Activated naive CD4-positive, alpha-beta T cell (primary cell): ENCODE data around the gene PLCH1.

Experiments used
- DNase-seq, 4 experiments: peaks; one replicate each; lab custom pipeline; 2025; lab: John Stamatoyannopoulos, UW

The PLCH1 gene

DNA sequence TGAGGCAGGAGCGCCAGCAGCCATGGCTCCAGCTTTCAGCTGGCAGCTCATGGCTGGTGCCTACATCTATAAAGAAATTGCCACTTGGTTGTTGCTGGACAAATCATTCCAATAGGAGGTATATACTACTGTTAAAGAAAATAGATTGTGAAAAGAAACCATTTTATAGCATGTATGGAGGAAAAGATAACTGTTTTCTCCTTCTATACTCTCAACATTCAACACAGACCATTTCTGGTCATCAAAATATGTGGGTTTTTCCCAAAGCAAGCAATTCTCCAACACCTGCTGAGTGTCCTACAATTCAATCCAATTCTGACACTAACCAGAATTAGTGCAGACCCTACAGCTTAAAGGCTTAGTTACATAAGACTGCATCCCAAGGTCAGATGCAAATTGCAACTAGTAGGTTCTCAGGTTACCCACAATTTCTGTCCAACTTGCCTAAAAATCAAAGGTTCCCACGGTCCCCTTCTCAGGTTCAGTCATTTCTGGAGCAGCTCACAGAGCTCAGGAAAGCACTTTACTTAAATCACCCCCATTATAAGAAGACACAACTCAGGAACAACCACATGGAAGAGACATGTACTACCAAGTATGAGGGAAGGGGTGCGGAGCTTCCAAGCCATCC, 409.0 kb downstream of the PLCH1 start:
- DNase-seq = no peak

DNA sequence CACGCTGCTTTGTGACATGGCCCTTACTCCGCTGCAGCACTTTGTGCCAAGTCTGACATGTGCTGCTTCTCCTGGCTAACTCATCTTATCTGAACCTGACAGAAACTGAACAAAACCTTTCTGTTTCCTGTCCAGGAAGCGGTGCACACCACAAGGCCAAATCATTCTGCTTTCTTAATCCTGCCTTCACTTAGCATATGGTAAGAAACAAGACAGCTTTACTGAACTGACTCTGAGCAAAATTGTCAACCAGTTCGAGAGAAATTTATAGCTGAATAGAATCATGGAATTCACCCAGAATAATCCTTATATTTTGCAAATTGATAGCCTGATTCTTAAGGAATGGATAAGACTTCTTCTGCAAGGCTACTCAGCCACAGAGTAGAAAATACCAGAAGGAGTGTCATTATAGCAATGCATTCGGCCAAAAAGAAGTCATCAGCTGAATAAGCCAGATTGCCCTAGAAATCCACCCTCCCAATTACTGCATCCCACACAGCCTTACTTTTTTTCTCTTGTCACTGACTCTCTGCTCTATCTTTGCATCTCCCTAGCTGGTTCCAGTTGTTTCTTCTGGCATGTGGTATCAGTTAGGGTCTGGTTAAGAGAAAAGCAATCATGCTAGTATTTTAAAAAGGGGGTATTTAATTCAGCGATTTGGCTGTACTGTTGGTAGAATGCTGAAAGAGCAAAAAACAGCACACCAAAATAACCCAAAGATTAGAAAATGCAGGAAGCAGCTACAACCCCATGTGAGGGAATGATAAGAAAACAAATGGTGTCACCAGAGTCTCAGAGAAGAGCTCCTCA, 409.8 kb downstream of the PLCH1 start:
- no peak for DNase-seq

DNA sequence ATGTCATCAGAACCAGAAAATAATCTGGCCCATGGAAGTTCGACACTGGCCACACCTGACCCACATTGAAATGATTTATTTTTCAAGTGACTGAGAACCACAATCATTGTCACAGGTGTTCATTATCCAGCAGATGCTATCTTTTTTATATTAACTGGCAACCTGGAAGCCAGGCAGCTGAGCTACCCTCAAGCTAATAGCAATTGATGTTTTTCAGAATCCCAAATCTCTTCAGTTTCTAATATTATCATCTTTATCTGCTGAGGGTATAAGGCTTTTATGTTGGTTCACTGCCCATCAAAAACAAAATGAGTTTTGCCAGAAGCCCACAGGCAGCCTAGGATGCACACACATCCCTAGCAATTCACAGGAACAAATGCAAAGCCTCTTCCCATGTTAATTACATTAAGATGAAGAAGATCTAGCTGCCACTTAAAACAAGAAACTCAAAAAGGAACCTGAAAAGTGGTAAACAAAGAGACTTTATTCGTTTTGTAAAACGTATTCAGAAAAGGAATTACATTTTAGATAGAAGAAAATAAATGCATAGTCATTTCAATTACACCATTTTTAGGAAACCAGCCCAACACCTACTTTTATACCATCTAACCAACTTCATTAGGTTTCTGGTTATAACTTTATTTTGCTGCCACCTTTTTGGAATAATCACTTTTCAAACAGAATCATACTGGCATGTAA, 410.5 kb downstream of the PLCH1 start:
- no peak for DNase-seq

DNA sequence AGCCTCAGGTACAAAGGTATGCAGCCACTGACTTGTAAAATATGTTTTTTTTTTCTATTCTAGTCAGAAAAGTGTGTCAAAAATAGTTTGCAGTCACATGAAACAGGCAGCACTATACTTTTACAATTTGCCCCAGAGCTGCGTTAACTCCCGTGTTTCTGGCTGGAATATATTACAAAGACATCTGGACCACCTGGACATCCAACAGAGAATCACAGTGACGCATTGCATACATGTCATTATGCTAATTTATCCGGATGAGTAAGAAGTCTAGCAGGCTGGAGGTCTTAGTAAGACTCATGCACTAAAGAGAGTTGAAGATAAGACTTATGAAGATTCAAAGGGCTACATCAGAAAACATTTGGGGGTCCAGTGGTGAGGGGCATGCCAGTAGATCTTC, 412.2 kb downstream of the PLCH1 start:
- no peak for DNase-seq

DNA sequence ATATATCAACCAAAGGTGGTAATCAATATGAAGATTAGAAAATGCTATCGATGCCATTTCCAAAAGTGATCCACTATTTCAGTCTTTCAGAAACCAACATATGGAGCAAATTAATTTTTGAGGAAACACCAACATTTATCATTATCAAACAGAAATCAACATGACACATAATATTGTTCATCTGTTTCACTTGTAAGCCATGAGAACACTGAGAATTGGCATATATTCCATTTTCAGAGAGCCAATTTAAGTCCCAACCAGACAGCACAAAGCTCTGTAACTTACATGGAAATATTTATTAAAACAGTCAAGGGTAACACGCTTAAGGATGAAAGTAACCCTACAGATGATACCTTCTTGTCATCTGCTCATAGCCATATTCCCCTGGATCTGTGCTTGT, 413.8 kb downstream of the PLCH1 start:
- no peak for DNase-seq

DNA sequence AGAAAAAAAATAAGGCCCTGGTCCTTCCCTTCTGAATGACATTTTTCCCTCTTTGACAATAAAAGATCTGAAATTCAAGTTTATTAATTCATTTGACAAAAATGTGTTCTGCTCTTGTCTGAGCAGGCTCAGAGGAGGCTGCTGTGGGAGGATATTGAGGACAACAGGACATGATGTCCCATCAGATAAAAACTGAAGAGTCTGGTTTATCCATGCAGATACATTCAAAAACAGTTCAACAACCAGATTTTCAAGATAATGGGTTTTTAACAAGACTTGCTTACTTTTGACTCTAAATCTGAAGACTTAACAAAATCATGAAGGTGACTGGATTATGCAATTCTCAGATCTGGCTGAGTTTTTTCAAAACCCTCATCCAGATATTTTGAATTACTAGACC, 414.5 kb downstream of the PLCH1 start:
- DNase-seq = no peak

DNA sequence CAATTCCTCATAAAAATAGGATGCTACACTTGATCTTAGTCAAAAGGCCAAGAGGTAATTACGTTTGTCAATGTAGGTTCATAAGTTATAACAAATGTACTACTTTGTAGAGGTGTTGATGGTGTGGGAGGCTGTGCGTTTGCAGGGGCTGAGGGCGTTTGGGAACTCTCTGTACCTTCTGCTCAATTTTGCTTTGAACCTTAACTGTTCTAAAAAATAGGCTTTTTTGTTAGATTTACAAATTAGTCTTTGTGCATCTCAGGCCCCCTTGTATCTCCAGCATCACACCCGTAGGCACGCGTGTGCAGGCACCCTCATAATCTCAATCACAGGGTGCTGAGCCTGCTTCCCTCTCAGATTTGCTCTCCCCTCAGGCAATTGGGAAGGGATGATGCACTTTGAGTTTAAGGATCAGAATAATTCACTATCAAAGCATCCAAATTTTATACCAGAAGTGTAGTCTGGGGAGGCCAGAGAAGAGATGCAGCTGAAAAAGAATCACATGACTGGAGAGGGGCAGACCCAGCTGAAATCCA, 415.3 kb downstream of the PLCH1 start:
- no peak for DNase-seq

DNA sequence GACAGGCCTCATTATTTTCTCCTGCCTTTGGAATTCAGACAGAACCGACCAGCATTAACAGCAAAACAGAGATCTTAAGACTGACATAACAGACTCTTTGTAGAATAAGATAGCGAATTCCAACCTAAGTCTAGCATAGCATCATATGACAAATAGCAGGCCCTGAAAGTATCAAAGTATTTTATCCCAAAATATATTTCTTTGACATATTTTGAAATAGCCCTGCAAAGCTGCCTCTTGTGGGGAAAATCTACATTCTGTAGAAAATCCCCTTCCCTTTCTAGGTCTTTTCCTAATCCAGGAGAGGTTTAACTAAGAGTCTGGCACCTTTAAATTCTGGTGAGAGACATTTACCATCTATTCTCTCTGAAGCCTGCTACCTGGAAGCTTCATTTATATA, 417.0 kb downstream of the PLCH1 start:
- DNase-seq = no peak

DNA sequence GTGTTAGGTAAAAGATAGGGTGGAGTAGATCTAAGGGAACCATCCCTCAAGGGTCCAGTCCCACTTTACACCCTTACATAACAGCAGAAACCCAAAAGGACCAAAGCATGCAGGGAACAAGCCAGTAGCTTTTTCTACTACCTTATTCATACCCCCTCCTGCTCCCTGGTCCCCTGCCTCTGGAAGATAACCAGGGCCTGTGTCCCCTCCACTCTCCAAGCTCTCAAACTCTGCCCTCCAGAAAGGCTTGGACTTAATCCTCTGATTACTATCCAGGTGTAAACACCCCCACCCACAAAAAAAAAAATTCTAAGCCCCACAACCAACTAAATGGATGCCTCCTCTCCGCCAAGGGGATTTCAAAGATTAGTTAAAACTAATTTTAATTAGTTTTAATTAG, 417.4 kb downstream of the PLCH1 start:
- no peak for DNase-seq

DNA sequence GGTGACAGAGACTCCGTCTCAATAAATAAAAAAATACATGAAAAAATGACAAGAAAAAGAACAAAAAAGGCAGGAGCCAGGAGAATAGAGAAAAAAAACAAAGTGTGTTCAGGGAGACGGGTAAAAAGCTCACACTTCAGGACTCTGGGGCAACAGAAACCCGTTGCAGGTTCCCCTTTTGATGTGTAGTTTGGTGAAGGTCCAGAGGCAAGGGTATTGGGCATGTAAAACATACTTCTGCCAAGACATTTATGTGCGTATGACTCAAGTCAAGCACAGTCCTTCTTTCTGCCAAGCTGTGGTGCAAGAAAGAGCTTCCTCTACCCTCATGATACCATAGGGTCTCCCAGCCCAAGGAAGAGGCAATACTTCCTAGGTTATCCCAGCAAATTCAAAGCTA, 418.0 kb downstream of the PLCH1 start:
- DNase-seq = no peak

DNA sequence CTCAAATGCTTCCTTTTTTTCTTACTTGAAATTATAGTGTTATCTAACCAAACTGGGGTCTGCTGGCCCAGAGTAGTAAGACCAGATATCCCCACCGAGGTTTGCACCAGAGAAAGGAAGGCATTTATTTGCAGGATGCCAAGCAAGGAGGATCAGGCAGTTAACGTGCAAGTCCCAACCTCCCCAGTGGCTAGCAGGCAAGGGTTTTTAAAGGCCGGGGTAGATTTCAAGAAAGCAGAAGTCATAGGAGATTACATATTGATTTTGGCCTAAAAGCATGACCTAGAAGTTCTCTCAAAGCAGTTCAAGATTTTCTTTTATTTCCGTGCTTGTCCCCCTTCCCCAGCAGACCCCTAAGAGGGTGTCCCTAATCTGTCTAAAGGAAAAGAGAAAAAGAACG, 418.6 kb downstream of the PLCH1 start:
- no peak for DNase-seq
